GM20000 (cell line): ENCODE measurements around the gene PARS2.

ENCODE experiments used
- DNase-seq: peaks from one replicate; pipeline ENCODE4 v3.0.0; 2012; ENCODE audit warnings: low spot score
- CTCF ChIP-seq: IDR thresholded peaks from 2 replicates; pipeline ENCODE4 v1.5.1; 2012; ENCODE audit warnings: mild to moderate bottlenecking, control low read depth; ENCODE audit errors: extremely low read depth, missing control alignments

PARS2 gene

GRCh38 chr1:54810153-54810942, 46.0 kb upstream of the PARS2 start:
- DNase-seq: peak; percentile 85
- TF ChIP-seq CTCF: peak; percentile 80

GRCh38 chr1:54809496-54810074, 45.3 kb upstream of the PARS2 start:
- TF ChIP-seq CTCF: no peak
- no peak for DNase-seq

GRCh38 chr1:54808443-54809207, 44.3 kb upstream of the PARS2 start:
- no peak for TF ChIP-seq CTCF
- DNase-seq: no peak

GRCh38 chr1:54807756-54808155, 43.4 kb upstream of the PARS2 start:
- DNase-seq: no peak
- no peak for TF ChIP-seq CTCF

- DNase-seq: no peak
Observed at GRCh38 chr1:54806931-54807611, 42.7 kb upstream of the PARS2 start.

GRCh38 chr1:54805981-54806381, 41.7 kb upstream of the PARS2 start:
- DNase-seq: no peak
- no peak for TF ChIP-seq CTCF

More at GRCh38 chr1:54806931-54807611, 42.7 kb upstream of the PARS2 start:
- TF ChIP-seq CTCF: no peak
